Body of pancreas (tissue), 4 donors: ENCODE results near the gene HSF4. TPM values are rescaled to one million over a fixed set of nuclear protein-coding genes. Genes with fewer than 3 reads are reported as not detected.

ENCODE experiments used
- ATAC-seq: fragments of 150-250 bp; one replicate; pipeline ENCODE4 v1.9.1; 2016
- DNase-seq, 4 donors: peaks; one replicate each; pipeline ENCODE4 v3.0.0-alpha.2; 2019
- H3K27ac ChIP-seq, 4 donors: fragments of 200-600 bp; sonication (generic); 1 replicate in 3 of 4; 2 replicates in 1 of 4; pipeline versions ENCODE4 v1.5.1 to v1.6.1; 2016 to 2019; ENCODE audit warnings: mild to moderate bottlenecking in 1 of 4, mixed read lengths in 1 of 4, moderate library complexity in 1 of 4
- H3K27me3 ChIP-seq, 2 donors: fragments of 200-600 bp; sonication (generic); one replicate each; pipeline ENCODE4 v1.6.0; 2016; ENCODE audit warnings: mild to moderate bottlenecking in 1 of 2
- H3K36me3 ChIP-seq, 2 donors: fragments of 200-600 bp; sonication (generic); replicated peaks in 1 of 2; 2 replicates each; pipeline ENCODE4 v1.5.1; 2016; ENCODE audit warnings: low read depth in 2 of 2; ENCODE audit not compliant: insufficient read depth in 1 of 2
- H3K4me1 ChIP-seq: fragments of 200-600 bp; sonication (generic); one replicate; pipeline ENCODE4 v1.6.0; 2016
- H3K4me3 ChIP-seq, 2 donors: fragments of 200-600 bp; sonication (generic); 1 replicate in 1 of 2; 2 replicates in 1 of 2; pipeline ENCODE4 v1.5.1; 2016 to 2019
- H3K9me3 ChIP-seq, 3 donors: fragments of 200-600 bp; sonication (generic); 1 replicate in 2 of 3; 2 replicates in 1 of 3; pipeline ENCODE4 v1.5.1; 2016
- POLR2A ChIP-seq, 3 donors: fragments of 450-650 bp; IDR thresholded peaks; one replicate each; pipeline ENCODE4 v1.6.1; 2016; ENCODE audit warnings: antibody characterized with exemption in 3 of 3, mild to moderate bottlenecking in 2 of 3
- WGBS, 2 donors: methylation state at CpG; one replicate each; pipeline ENCODE4 v1.1.5; 2017; 5-methylcytosine and 5-hydroxymethylcytosine counted together
- intact Hi-C: fragments of 100-400 bp; cut with DNase I; formaldehyde crosslinking; loops from one replicate; pipeline ENCODE4 v1.15.1; 2023
- total RNA-seq, 2 donors: library from RNA; depleted of rRNA; stranded (reverse); fragments of >200 nt; gene quantifications; one replicate each; pipeline ENCODE4 v1.1.0, GENCODE V29; 2016
- TF ChIP-seq, protein P1 (sequence below), 7 experiments: fragments of 450-650 bp in 4 of 7; fragments of 200-600 bp in 3 of 7; sonication (generic) in 3 of 7; IDR thresholded peaks; one replicate each; pipeline ENCODE4 v1.5.1; 2016 to 2019; ENCODE audit warnings: antibody characterized with exemption in 7 of 7

Gene HSF4
- total RNA-seq, 2 donors from 2014 or later: 76.8 to 352 TPM

DNA sequence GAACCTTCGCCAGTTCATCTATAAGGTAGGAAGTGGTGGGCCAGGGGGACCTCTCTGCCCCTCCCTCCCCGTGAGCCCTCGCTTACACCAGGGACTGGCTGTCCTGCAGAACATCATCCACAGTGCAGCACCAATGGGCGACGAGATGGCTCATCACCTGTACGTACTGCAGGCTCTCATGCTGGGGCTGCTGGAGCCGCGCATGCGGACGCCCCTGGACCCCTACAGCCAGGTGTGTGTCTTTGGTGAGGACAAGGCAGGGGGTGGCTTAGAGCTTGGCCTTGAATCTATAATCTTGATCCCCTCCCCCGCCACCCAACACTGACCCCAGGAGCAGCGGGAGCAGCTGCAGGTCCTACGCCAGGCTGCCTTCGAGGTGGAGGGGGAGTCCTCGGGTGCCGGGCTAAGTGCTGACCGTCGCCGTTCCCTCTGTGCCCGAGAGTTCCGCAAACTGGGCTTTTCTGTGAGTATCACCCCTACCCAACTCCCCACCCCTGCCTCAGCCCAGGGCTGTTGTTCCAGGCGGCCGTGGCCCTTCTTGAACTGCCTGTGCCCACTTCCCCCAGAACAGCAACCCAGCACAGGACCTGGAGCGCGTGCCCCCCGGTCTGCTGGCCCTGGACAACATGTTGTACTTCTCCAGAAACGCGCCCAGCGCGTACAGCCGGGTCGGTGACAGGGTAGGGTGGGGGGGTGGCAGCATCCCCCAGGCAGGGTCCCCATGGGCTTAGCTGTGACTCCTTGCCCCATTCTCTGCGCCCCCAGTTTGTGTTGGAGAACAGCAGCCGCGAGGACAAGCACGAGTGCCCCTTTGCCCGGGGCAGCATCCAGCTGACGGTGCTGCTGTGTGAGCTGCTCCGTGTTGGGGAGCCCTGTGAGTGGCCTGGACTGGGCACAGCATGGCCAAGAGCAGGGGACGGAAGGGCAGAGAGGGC lies 37.1 kb downstream of the HSF4 start:
- 91 to 92% methylated on average over 21 to 40 of the region's 40 CpGs for WGBS, 2 donors
- intact Hi-C loops: no loop called here
- Histone ChIP-seq H3K4me1 (peaks cover 28% of the 10 kb centered on the region), H3K9me3 (no peaks in the 10 kb centered on the region), H3K4me3 (no peak overlapping the region), H3K27me3 (no peaks in the 10 kb centered on the region), H3K36me3 (peaks cover 16 to 37% of the 10 kb centered on the region in 2 donors), H3K27ac (no peak overlapping the region)
- no peak for DNase-seq
- TF ChIP-seq, protein P1, sequence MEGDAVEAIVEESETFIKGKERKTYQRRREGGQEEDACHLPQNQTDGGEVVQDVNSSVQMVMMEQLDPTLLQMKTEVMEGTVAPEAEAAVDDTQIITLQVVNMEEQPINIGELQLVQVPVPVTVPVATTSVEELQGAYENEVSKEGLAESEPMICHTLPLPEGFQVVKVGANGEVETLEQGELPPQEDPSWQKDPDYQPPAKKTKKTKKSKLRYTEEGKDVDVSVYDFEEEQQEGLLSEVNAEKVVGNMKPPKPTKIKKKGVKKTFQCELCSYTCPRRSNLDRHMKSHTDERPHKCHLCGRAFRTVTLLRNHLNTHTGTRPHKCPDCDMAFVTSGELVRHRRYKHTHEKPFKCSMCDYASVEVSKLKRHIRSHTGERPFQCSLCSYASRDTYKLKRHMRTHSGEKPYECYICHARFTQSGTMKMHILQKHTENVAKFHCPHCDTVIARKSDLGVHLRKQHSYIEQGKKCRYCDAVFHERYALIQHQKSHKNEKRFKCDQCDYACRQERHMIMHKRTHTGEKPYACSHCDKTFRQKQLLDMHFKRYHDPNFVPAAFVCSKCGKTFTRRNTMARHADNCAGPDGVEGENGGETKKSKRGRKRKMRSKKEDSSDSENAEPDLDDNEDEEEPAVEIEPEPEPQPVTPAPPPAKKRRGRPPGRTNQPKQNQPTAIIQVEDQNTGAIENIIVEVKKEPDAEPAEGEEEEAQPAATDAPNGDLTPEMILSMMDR (IDR thresholded peaks at IDR 0.05): no peak
- TF ChIP-seq POLR2A (IDR thresholded peaks at IDR 0.05): no peak
- ATAC-seq: no peak

DNA sequence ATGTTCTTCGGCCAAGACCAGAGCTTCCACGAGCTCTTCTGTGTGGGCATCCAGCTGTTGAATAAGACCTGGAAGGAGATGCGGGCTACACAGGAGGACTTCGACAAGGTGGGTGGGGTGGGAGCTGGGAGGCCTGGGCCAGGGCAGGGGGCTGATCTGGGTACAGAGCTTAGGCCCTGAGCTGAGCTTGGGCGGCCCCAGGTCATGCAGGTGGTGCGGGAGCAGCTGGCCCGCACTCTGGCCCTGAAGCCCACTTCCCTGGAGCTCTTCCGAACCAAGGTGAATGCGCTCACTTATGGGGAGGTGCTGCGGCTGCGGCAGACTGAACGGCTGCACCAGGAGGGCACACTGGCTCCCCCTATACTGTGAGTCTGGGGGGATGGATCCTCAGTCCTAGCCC lies 37.9 kb downstream of the HSF4 start:
- DNase-seq: no peak
- no peak for ATAC-seq
- Histone ChIP-seq H3K36me3 (peaks cover 16 to 32% of the 10 kb centered on the region in 2 donors), H3K4me1 (peaks cover 28% of the 10 kb centered on the region), H3K9me3 (no peaks in the 10 kb centered on the region), H3K27ac (no peak overlapping the region), H3K27me3 (no peaks in the 10 kb centered on the region), H3K4me3 (no peak overlapping the region)
- TF ChIP-seq, protein P1 (IDR thresholded peaks at IDR 0.05): no peak
- TF ChIP-seq POLR2A (IDR thresholded peaks at IDR 0.05): no peak
- intact Hi-C loops: no loop called here
- 90 to 95% methylated on average over 7 to 12 of the region's 12 CpGs for WGBS, 2 donors

GRCh38 chr16:67202956-67203493 lies 38.5 kb downstream of the HSF4 start:
- ATAC-seq (no peak), DNase-seq (no peak)
- Histone ChIP-seq H3K27ac (no peak overlapping the region), H3K4me3 (no peak overlapping the region), H3K27me3 (no peaks in the 10 kb centered on the region), H3K36me3 (peaks cover 16 to 29% of the 10 kb centered on the region in 2 donors), H3K4me1 (peaks cover 24% of the 10 kb centered on the region), H3K9me3 (no peaks in the 10 kb centered on the region)
- TF ChIP-seq, protein P1 (IDR thresholded peaks at IDR 0.05): no peak
- TF ChIP-seq POLR2A (IDR thresholded peaks at IDR 0.05): no peak
- 89 to 97% methylated on average over 5 to 22 of the region's 23 CpGs for WGBS, 2 donors
- intact Hi-C loops: no loop called here

DNA sequence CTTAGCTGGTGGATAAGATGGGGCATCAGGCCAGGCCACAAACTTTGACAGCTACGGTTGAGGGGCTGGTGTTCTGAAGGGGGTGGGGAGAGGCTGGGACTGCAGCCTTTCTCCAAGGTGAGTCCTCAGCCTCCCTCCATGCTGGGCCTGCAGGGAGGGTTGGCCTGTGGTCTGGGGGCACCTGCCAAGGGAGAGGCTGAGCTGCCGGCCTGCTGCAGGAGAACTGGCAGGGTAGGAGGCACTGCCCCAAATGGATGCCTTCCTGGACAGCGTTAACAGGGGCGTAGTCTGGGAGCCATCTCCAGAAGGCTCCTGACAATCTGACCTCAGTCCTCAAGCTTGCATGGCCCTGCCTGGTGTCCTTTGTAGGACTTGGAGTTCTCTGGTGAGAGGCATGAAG lies 39.5 kb downstream of the HSF4 start:
- DNase-seq (no peak), ATAC-seq (no peak)
- peaks cover 14% of the 10 kb centered on the region for H3K4me1 ChIP-seq
- peaks cover 16 to 29% of the 10 kb centered on the region in 2 donors for H3K36me3 ChIP-seq
- no peak overlapping the region for H3K4me3 ChIP-seq
- intact Hi-C loops: no loop called here
- H3K9me3 ChIP-seq: no peaks in the 10 kb centered on the region
- WGBS, 2 donors: 89% methylated on average over 4 of the region's 4 CpGs; no CpG with 5 or more reads in 1 of the 2 donors
- H3K27ac ChIP-seq: no peak overlapping the region
- H3K27me3 ChIP-seq: no peaks in the 10 kb centered on the region
- TF ChIP-seq, protein P1 (IDR thresholded peaks at IDR 0.05): no peak
- TF ChIP-seq POLR2A (IDR thresholded peaks at IDR 0.05): no peak
